Ovary (tissue), 9 donors: ENCODE results near the gene NRXN3. TPM values are rescaled to one million over a fixed set of nuclear protein-coding genes. Genes with fewer than 3 reads are reported as not detected.

Source experiments
- DNase-seq, 5 donors: peaks; one replicate each; pipeline ENCODE4 v3.0.0-alpha.2; 2019 to 2020
- H3K27ac ChIP-seq, 2 donors: fragments of 200-600 bp; one replicate each; pipeline versions ENCODE4 v1.5.1 to v1.8.0; 2019 to 2022
- H3K27me3 ChIP-seq: fragments of 200-600 bp; one replicate; pipeline ENCODE4 v1.8.0; 2022
- H3K36me3 ChIP-seq: fragments of 200-600 bp; sonication (generic); one replicate; pipeline ENCODE4 v1.5.1; 2019
- H3K4me1 ChIP-seq: one replicate; pipeline ENCODE4 v1.8.1; 2013; ENCODE audit warnings: mild to moderate bottlenecking, moderate library complexity; ENCODE audit not compliant: insufficient read depth
- H3K4me3 ChIP-seq: fragments of 200-600 bp; sonication (generic); one replicate; pipeline ENCODE4 v1.5.1; 2017
- H3K9me3 ChIP-seq, 2 donors: fragments of 200-600 bp in 1 of 2; sonication (generic) in 1 of 2; one replicate each; pipeline versions ENCODE4 v1.5.1 to v1.8.1; 2013 to 2019; ENCODE audit warnings: mild to moderate bottlenecking in 1 of 2, moderate library complexity in 1 of 2
- CTCF ChIP-seq, 3 donors: fragments of 450-650 bp in 2 of 3; fragments of 200-600 bp in 1 of 3; IDR thresholded peaks; one replicate each; pipeline versions ENCODE4 v1.5.1 to v1.8.0; 2016 to 2022; ENCODE audit warnings: antibody characterized with exemption in 3 of 3, mild to moderate bottlenecking in 1 of 3
- EP300 ChIP-seq: sonication (generic); formaldehyde crosslinking; IDR thresholded peaks from one replicate; pipeline ENCODE4 v1.6.1; 2017; ENCODE audit warnings: antibody characterized with exemption
- POLR2A ChIP-seq: fragments of 450-650 bp; IDR thresholded peaks from one replicate; pipeline ENCODE4 v1.6.1; 2017; ENCODE audit warnings: antibody characterized with exemption, mild to moderate bottlenecking, moderate library complexity
- WGBS, 3 donors: extraction: QIAGEN DNeasy Blood & Tissue Kit in 1 of 3; methylation state at CpG; one replicate each; pipeline versions ENCODE4 v1.1.5 to v1.1.7; 2013 to 2017; 5-methylcytosine and 5-hydroxymethylcytosine counted together
- intact Hi-C, 4 donors: fragments of 100-400 bp; cut with DNase I; formaldehyde crosslinking; loops; one replicate each; pipeline versions ENCODE4 v1.11.0 to v1.15.1; 2022 to 2023
- polyA plus RNA-seq, 2 donors: library from polyadenylated mRNA; stranded (reverse); fragments of 200-250 nt in 1 of 2; fragments of 350-450 nt in 1 of 2; fragmentation: Illumina TruSeq in 1 of 2; extraction: RNeasy Lipid Tissue Mini Kit (QIAGEN cat#74804) in 1 of 2; gene quantifications; one replicate each; pipeline ENCODE4 v1.2.3, GENCODE V29; 2013 to 2014
- total RNA-seq, 7 donors: library from RNA; depleted of rRNA in 2 of 7; stranded (reverse); fragments of >200 nt in 2 of 7; fragmentation: NEBNext Ultra II Directional in 3 of 7; extraction: Animal tissue kit (Norgen Biotek cat#: 25700) in 3 of 7; gene quantifications; one replicate each; pipeline versions ENCODE4 v1.1.0 to v1.2.4, GENCODE V29; 2016 to 2023
- donor health status: DM: no; HTN: no; CAD: no; lungs with moderate emphysema.
- donor health status: DM: no; HTN: no; CAD: no.
- donor health status: Bipolar disorder and iron deficiency.
- donor health status: DM: yes; HTN: yes; CAD: no.
- donor health status: DM: no; HTN: no; CAD: no.
- donor health status: DM: yes; HTN: yes; CAD: no.

NRXN3 gene
- total and polyA plus RNA-seq, 9 donors: 0.28 to 6.2 (median 0.82) TPM

GRCh38 chr14:78713716-78714115 lies 543.5 kb downstream of the NRXN3 start:
- no peaks in the 10 kb centered on the region for H3K9me3 ChIP-seq
- intact Hi-C loops: no loop called here
- H3K4me3 ChIP-seq: no peak overlapping the region
- DNase-seq: no peak
- no peaks in the 10 kb centered on the region for H3K4me1 ChIP-seq
- H3K36me3 ChIP-seq: no peaks in the 10 kb centered on the region
- no peaks in the 10 kb centered on the region for H3K27me3 ChIP-seq
- TF ChIP-seq POLR2A: no peak
- no peak for TF ChIP-seq EP300
- TF ChIP-seq CTCF (IDR thresholded peaks at IDR 0.05): no peak
- no peak overlapping the region for H3K27ac ChIP-seq

GRCh38 chr14:78714711-78715110 lies 544.5 kb downstream of the NRXN3 start:
- Histone ChIP-seq H3K27me3 (no peaks in the 10 kb centered on the region), H3K4me3 (no peak overlapping the region), H3K9me3 (no peaks in the 10 kb centered on the region), H3K27ac (no peak overlapping the region), H3K36me3 (no peaks in the 10 kb centered on the region), H3K4me1 (no peaks in the 10 kb centered on the region)
- no peak for DNase-seq
- WGBS, 3 donors: 91 to 93% (median 93%) methylated on average over 18 of the region's 18 CpGs
- TF ChIP-seq EP300: no peak
- TF ChIP-seq POLR2A: no peak
- TF ChIP-seq CTCF (IDR thresholded peaks at IDR 0.05): no peak
- intact Hi-C loops: no loop called here

- Histone ChIP-seq H3K4me1 (no peaks in the 10 kb centered on the region), H3K4me3 (no peak overlapping the region), H3K9me3 (no peaks in the 10 kb centered on the region), H3K27me3 (no peaks in the 10 kb centered on the region), H3K27ac (no peak overlapping the region), H3K36me3 (no peaks in the 10 kb centered on the region)
- no peak for TF ChIP-seq POLR2A
- intact Hi-C loops: no loop called here
- WGBS, 3 donors: 68 to 78% (median 74%) methylated on average over 6 of the region's 6 CpGs
- DNase-seq: no peak
These were observed 551.7 kb downstream of the NRXN3 start for GRCh38 chr14:78721756-78722480.

- Histone ChIP-seq H3K27me3 (no peaks in the 10 kb centered on the region), H3K4me3 (no peak overlapping the region), H3K27ac (no peak overlapping the region), H3K9me3 (no peaks in the 10 kb centered on the region), H3K4me1 (no peaks in the 10 kb centered on the region), H3K36me3 (no peaks in the 10 kb centered on the region)
- intact Hi-C loops: no loop called here
- DNase-seq: no peak
- TF ChIP-seq POLR2A (no peak), CTCF (IDR thresholded peaks at IDR 0.05) (no peak), EP300 (no peak)
- WGBS, 3 donors: 65 to 74% (median 68%) methylated on average over 1 of the region's 1 CpG
These were observed 554.9 kb downstream of the NRXN3 start for GRCh38 chr14:78725086-78725485.

GRCh38 chr14:78737116-78737515 lies 566.9 kb downstream of the NRXN3 start:
- intact Hi-C loops: no loop called here
- Histone ChIP-seq H3K4me1 (no peaks in the 10 kb centered on the region), H3K27ac (no peak overlapping the region), H3K9me3 (no peaks in the 10 kb centered on the region), H3K36me3 (no peaks in the 10 kb centered on the region), H3K27me3 (no peaks in the 10 kb centered on the region), H3K4me3 (no peak overlapping the region)
- no peak for DNase-seq
- 49 to 50% (median 50%) methylated on average over 3 of the region's 3 CpGs for WGBS, 3 donors
- TF ChIP-seq POLR2A (no peak), EP300 (no peak), CTCF (IDR thresholded peaks at IDR 0.05) (no peak)
